K562 treated with DMSO at 1 percent for 4 hours (cell line): Measurements from ENCODE around the gene AKTIP. TPM values are rescaled to one million over a fixed set of nuclear protein-coding genes. Genes with fewer than 3 reads are reported as not detected.

ENCODE experiments used
- total RNA-seq: library from RNA; unstranded; fragments of 300-600 nt; gene quantifications from 2 replicates; pipeline ENCODE4 v1.2.3, GENCODE V29; 2022; ENCODE audit not compliant: insufficient read depth

Gene AKTIP
- 3.5 and 4.2 TPM in 2 replicates for total RNA-seq

DNA sequence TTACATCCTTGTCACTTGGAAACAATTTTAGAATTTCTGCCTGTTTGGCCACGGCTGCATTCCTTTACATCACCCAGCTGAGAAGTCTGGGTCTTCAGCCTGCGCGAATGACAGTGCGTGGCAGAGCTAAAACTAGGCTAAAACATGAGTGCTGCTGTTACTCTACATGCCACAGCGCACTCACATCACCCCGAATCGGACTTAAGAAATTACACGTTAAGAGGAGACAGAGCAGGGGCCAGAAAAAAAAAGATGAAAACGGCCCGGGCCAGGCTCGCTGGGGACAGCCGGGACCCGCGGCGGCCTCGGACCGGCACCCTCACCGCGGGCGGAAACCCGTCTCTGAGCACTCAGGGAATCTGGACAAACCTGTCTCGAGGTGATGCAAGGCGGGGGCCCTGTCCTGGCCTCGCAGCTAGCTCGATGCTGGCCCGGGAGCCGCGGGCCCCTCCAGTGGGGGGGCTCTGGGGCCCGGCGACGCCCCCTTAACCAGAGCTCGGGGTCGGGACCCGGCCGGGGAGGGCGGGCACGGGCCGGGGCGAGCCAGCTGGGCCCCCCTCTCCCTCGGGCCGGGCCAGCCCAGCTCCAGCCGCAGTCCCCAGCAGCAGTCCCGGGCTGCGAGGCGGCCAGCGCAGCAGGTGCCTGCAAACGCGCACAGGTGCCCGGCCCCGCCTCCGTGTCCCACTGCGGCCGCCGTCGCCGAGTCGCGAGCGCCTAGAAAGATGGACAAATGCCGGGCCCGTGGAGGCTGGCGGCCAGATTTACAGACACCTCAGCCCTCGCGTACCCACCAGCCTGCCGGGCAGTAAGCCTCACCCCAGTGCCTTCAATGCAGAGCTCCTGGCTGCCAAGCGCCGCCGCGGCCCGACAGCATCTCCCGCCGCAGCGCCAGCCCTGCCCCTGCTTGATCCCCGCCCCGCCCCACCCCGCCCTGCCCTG is at the start of gene AKTIP:
Gene AKTIP, minus strand, starts transcription at position 879 of the 939 bp plus-strand sequence. CDS start 2,950 bp downstream, outside the sequence.

Other genes with a start within 250 kb of the AKTIP start
- gene RBL2, start 68.7 kb downstream of the AKTIP start, total RNA-seq = 11.9 and 18.1 TPM in 2 replicates
- gene RPGRIP1L, start 200.7 kb upstream of the AKTIP start, total RNA-seq = 0.59 and 0.70 TPM in 2 replicates
- 7.9 and 12.4 TPM in 2 replicates for gene FTO, start 200.9 kb upstream of the AKTIP start, total RNA-seq